GM12864 (cell line): ENCODE data around the gene GSE1.

Experiments used
- DNase-seq: peaks from one replicate; pipeline ENCODE4 v3.0.0-alpha.2; 2011; ENCODE audit warnings: low read depth
- H3K4me3 ChIP-seq: 2 replicates; pipeline ENCODE4 v1.5.1; 2011; ENCODE audit warnings: mild to moderate bottlenecking, low read depth, low read length, control low read depth
- CTCF ChIP-seq: IDR thresholded peaks from 2 replicates; pipeline ENCODE4 v1.5.1; 2011; ENCODE audit warnings: low read depth, mild to moderate bottlenecking, moderate library complexity, low read length, control low read depth, inconsistent platforms; ENCODE audit errors: missing control alignments

The GSE1 gene

GRCh38 chr16:85612191-85612800 is 826 bp upstream of the GSE1 start:
- DNase-seq = no peak
- no peak for TF ChIP-seq CTCF
- H3K4me3 ChIP-seq = peak overlapping the region; percentile 67

GRCh38 chr16:85613604-85614337 is 649 bp downstream of the GSE1 start:
- TF ChIP-seq CTCF = no peak
- peak overlapping the region; percentile 67 for H3K4me3 ChIP-seq
- no peak for DNase-seq

- TF ChIP-seq CTCF = no peak
- DNase-seq = no peak
- H3K4me3 ChIP-seq = peak overlapping the region; percentile 67
Measured at GRCh38 chr16:85614338-85615013, 1.4 kb downstream of the GSE1 start.

GRCh38 chr16:85615014-85615851 is 2.1 kb downstream of the GSE1 start:
- no peak for DNase-seq
- peak overlapping the region; percentile 67 for H3K4me3 ChIP-seq

GRCh38 chr16:85615852-85616606 is 2.9 kb downstream of the GSE1 start:
- peak; percentile 77 for DNase-seq
- peak; percentile 99 for TF ChIP-seq CTCF
- H3K4me3 ChIP-seq = peak overlapping the region; percentile 35

More at GRCh38 chr16:85615014-85615851, 2.1 kb downstream of the GSE1 start:
- no peak for TF ChIP-seq CTCF
